NCI-H1436 (cell line): ENCODE results near the gene GABRB1.

Experiments
- DNase-seq: peaks from one replicate; lab custom pipeline; 2025; lab: John Stamatoyannopoulos, UW

Gene GABRB1

DNA sequence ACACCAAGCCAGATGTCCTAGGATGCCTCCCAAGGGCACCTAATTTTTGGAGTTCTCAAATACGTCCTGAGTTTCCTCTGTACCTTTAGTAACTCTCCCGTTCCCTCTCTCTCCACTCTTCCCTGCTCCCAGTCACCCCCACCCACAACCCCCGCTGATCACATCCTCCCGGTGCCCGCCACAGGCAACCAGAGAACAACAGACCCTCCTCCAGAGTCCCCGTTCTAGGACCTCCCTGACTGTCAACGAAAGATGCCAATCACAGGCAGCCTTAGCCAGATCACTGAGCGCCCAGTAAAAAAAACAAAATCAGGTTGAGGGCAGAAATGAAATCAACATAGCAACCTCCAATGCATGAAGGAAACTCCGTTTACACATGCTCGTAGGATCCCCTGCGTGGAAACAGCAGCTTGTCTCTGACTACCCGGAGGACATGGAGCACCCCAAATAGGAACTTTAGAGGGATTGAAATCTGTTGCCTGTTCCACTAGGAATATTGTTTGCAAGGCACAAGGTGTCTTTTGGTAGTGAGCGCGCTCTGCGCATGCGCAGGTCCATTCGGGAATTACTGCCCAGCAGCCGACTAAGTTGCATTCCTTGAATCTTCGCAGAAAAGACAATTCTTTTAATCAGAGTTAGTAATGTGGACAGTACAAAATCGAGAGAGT lies at the start of gene GABRB1:
GABRB1 (plus strand) TSS at position 557 of the 668 bp plus-strand sequence.
- DNase-seq, result no peak

DNA sequence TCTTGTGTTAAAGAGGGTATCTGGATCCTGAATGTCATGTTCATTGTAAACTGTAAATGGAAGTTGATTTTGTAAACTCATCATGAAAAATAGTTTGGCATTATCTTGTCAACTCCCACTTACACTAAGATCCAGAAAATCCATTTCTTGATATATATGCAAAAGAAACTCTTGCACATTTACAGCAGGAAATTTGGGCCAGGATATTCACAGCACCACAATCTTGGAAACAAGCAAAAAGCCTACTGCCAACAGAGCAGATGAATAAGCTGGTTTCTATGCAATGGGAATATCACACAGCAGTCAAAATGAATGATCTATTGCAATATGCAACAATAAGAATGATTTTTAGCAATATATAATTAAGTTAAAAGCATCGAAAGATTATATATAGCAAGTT lies 46.6 kb upstream of the GABRB1 start:
- DNase-seq, result no peak

DNA sequence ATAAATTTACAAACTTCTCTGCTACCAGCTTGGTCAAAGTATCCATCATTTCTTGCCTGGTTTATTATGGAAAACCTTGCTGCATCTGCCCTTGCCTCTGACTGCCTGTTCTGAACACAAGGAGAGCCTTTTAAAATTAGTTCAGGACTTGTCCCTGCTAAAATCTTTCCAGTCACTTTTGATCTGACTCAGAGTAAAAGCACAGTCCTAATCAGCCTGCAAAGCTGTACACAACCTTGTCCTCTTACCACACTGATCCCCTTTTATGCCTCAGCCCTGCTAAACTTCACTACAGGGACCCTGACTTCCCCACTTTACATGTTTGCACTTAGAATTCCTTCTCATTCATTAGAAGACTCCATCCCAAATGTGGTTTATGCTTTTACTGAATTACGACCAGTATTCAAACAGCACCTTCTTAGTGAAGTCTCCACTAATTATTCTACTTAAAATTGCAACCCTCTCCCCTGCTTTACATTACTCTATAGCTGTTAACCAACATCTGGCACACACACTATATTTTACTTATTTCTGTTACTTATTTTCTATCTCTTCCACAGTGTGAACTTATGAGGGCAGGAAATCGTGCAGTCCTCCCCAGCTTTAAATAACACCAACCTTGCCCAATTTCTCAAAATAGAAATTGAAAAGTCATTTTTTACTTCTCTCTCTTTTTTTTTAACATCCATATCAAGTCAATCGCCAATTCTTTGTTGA lies 44.3 kb upstream of the GABRB1 start:
- no peak for DNase-seq

DNA sequence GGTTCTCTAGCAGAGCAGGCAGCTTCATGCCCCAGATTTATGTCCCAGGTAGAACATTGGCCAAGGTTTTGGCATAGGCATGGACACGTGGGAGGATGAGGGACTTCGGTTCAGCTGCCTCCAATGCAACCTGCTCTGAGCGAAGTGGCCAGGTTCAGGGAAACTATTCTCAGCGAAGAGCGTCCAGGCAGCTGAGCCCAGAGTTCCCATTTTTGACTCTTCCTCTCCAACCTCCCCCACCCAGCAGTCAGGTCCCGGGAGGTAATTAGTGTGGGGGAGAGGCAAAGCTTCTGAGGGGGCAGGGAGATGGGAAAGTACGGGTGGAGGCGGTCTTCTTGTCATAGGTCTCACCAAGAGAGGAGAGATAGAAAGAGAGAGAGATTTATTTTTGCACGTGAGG lies 39.0 kb upstream of the GABRB1 start:
- DNase-seq, result no peak

DNA sequence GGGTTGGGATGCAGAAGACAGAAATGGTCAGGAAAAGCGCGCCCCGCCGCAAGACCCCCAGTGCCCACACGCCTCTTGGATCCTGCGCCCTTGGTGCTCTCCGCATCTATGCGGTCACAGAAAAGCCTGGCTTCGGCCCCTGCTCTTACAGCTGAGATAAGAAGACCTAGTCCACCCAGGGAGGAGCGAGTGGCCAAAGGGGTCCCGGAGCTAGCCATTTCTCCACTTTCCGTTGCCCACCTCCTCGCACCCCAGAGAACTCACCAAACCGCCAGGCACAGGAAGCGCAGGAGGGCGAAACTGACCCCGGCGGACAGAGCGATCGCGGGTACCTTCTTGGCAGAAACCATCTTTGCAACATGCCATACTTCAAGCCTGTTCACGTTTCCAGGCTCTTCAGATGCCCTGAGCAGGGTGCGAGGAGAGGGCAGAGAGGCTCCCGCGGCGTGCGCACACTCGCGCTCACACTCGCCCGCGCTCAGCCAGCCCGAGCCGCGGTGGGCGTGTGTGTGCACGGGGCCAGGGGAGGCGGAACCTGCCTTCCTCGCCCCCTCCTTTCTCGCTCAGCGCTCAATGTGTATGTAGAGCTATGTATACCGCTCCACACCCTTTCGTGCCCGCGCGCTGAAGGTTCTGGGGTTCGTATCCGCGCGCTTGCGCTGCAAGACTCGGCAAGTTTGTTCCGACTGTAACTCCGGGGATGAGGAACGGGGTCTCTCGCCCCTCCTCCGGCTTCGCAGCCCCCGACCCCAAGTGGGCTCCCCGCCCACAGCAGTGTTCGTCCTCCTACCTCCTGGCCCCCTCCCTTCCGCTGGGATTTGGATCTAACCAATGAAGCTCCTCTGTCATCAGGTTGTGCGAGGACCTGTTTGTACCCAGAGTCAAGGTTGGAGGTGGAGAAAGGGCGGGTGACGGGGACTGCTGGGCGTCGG lies 38.0 kb upstream of the GABRB1 start, which contains the start of gene GABRA4:
GABRA4 (minus strand) TSS at position 507 of the 932 bp plus-strand sequence; CDS start at position 350, 157 bp downstream.
- DNase-seq, result no peak

DNA sequence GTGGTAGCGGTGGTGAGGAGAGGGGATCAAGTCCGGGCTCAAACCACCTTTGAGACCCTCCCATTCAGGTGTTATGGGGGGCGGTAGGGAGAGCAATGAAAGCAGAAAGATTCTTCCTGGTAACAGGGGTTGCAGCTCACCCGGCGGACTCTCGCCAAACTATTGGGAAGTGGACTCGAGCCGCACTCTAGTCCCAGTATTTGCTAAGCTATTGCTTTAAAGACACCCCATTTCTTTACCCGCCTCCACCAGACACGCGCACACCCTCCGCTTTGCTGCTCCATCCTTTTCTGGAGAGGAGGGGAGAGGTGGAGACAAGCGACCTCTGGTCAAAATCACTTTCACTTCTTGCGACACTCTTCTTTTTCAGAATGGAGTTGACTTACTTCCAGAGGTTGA lies 37.4 kb upstream of the GABRB1 start:
- DNase-seq, result no peak

DNA sequence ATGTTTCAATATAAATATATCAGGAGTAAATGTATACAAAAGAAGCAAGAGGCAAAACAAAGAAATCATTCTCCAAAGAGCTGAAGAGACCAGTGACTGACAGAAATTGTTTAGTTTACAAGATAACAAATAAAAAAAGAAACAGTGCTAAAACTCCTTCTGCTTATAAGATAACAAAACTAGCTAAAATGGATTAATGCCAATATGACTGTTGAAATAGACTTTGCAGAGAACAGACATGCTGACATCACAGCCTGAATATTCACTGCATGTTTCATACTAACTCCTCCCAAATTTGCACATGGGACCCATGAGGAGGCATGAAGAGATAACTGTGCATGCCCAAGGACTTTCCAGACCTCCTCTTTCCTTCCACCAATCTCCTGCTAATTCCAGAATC lies 31.8 kb upstream of the GABRB1 start:
- no peak for DNase-seq

DNA sequence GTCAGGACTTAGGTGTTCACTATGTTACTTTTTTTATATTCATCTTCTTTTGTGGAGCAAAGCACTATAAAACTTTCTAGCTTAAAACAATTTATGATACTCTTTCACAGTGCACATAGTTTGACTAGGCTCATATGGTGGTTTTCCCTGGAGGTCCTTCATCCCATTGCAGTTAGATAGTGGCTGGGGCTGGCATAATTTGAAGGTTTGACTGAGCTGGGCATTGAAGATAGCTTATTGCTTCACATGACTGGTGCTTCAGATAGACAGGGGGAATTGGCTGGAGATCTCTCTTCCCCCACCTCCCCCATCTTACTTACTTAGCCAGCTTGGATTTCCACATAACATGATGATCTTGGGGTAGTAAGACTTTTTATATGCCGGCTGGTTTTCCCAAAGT lies 31.0 kb upstream of the GABRB1 start:
- DNase-seq, result no peak

DNA sequence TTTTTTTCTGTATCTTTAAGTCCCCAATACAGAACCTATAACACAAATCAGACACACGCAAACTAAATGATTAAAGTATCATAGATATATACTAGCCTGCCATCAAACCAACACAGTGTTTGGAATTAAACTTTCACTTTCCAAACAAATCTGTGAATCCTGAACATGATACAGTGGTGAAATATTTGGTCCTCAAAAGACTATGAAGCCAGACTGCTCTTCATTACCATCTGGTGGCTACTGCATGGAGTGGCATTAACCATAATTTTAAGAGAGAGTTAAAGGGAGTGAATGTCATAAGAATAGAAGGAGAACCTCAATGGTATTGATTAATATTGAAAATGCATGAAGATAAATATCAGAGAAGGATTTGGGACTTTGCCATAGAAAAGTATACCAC lies 28.8 kb upstream of the GABRB1 start:
- no peak for DNase-seq

DNA sequence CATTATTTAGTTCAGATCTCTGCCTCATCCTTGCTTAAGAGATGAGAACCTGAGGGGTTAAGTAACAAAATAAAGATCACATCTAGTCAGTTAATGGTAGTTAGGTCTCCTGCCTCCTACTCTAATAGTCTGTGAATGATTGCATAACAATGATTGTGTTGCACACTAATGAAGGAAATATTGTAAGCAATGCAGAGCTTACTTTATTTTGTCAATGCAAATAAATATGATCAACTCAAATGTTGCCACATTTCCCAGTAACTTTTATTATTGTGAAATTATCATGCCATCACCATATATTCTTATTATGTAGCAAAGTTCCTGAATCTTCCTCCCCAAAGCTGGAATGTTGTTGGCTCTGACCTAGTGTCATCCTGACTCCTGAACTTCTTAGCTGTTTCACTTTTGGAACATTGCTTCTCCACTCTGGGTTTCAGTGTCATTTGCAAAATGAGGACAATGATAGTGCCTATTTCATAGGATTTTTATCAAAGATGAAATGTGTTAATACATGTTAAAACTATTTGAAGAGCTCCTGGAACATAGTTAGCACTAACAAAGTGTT lies 20.9 kb upstream of the GABRB1 start:
- DNase-seq, result no peak

DNA sequence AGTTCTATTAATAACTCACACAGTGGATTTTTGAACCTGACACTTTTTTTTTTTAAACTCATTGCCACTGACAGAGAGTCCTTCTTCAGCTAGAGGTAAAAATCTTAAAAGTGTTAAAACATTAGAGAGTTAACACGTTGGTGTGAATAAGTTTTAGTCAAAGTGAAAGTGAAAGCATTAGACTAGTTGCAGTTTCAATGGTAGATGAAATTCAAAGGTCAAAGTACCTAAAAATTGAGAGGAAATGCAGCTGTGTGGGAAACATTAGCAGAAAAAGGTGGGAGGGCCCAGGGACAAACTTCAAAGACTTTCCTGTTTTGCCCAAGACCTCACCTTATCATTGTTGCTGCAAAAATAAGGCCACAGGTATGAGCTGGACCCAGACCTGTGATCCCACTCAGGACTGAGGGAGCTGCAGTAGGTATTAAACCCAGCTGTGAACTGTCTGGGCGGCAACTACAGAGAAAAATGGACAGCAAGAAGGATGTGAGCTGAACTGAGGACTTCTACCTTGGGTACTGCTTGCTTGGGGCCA lies 20.4 kb upstream of the GABRB1 start:
- DNase-seq, result no peak

DNA sequence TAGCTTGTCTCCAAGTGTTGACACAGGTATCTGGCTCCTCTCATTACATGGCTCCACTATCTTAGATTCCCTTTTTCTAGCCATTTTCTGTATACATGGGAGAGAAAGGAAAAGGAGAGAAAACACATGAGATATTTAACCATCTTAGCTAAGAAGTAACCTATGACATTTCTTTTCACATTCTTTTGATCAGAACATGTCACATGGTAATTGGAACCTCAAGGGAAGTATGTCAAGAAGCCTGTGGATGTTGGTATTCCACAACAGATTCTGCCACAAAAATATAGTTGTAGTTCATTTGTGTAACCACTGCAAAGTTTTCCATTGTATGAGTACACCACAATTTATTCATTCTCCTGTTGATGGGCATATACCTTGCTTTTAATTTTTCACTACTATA lies 18.7 kb upstream of the GABRB1 start:
- DNase-seq, result no peak

DNA sequence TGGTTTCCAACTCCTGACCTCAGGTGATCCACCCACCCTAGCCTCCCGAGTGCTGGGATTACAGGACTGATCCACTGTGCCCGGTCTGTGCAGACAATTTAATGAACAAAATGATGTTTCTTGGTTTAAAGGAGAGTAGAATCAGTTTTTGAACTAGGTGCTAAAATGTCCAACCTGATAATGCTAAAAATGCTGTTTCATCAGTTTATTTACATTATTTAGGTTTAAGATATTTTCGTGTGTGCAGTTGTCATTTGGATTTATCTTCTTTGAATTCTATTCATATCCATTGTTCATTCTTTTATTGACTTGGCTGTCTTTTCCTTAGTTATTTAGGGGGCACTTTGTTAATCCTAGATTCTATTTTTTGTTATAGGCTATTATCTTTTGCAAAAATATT lies 18.0 kb upstream of the GABRB1 start:
- no peak for DNase-seq

DNA sequence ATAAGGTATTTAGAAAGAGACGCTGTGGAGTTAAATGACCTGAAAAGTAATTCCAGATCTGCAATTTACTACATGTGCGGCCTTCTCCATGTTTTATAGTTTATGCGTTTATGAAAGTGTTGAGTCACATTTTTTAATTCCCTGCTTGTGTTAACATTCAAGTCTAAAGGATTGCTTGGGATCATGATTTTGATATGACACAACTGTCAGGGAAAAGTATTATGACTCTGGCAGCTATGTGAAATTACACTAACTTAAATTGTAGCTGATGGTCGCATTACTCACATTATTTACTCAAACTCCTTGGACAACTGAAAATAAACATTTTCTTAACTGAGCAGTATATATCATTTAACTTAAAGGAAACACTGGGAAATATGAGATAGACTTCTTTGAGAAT lies 14.3 kb upstream of the GABRB1 start:
- DNase-seq, result no peak

DNA sequence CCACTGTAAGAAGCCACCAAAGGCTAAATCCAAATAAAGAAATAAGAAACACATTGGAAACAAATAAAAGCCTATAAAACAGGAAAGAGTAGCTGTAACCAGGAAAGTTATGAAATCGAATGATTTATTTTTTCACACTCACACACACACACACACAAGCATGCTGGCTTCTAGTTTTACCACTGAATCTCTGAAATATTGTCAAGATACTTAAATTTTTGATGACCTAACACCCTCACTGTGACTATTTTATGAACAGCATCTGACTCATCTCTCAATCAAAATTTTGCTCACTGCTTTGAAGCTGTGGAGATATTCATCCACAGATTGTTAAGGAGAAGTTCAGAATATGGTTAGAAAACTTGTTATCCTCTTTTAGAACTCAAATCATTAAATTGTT lies 13.9 kb upstream of the GABRB1 start:
- no peak for DNase-seq

DNA sequence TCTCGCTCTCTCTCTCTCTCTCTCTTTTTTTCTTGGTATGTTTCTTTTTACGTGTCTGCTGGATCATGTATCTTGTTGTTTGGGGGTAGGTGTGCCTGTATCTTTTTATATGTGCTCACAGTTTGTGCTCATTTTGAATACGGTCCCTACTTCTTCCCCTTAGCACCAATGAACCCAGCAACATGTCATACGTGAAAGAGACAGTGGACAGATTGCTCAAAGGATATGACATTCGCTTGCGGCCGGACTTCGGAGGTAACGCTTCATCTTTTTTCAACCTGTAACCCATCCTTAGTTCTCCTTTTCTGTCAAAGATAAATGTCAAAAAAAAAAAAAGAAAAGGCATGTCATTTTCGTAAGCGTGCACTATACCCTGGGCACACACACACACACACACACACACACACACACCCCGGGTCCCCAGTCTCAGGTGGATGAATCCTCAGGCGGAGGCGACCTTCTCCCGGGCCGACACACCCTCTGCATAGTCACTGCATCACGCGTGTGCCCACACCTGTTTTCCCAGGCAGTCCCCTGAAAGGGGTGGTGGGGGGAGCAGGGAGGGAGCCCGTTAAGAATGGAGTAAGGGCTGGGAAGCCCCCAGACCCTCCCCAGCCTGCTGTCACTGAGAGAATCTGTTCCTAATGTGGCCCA lies 511 bp downstream of the GABRB1 start:
- no peak for DNase-seq

DNA sequence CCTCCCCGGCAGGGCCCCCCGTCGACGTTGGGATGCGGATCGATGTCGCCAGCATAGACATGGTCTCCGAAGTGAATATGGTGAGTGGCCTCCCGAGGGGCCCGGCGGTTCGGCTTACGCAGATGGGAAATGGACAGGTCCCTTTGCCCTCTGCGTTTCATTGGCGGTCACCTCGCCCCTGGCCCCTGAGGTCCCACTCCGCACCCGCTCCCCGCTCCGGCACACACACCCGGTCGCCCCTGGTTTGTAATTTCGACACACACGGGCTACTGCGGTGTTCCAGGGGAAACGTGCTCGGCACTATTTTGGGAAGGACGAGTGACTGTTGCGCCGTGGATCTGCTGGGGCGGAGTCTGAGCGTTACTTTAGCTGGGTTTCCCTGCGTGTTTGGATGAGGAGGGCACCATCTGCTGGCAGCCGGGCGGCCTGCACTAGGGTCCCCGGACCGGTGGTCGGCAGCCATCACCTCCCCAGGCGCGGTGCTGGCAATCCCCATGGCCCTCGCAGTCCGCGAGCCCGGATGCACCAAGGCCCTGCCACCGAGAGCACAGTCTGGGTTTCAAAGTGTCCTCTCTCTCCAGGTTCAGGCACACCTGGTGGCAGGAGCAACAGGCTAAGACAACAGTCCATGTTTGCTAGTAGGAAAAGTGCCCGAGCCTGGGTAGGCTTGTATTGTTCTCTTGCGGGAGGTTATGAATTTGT lies 1.2 kb downstream of the GABRB1 start:
- no peak for DNase-seq

DNA sequence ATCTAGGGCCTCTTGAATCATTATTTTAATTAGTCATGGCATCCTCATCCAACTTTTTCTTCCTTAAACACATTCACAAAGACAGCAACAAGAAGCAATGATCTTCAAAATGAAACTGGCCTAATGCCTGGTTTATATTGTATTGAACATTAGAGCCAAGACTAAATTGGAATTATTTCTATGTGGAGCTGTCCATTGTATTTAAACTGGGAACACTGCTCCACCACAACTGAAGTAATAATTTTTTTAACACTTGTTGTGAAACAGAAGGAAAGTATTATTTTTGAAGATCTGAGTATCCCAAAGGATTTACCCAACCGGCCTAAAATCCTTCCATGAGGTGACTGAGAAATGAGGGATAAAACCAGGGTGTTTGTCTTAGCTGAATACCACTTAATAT lies 6.9 kb downstream of the GABRB1 start:
- DNase-seq, result no peak

DNA sequence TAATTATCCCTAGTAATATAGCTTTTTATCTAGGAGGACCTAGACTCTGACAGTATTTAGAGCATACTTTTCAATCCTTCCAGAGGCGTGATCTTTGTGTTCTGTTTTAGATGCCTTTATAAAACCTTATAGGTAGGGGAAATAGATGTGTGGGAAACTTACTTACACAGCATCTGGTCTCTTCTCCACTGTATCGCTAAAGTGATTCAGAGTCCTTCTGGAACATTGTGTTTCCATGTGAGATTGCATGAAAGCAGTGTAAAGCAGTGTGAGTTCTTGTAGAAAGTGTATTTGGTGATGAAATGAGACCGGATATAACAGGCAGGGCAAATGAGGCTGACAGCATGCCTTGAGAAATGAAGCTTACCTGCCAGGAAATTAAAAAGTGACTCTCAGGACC lies 9.5 kb downstream of the GABRB1 start:
- no peak for DNase-seq

DNA sequence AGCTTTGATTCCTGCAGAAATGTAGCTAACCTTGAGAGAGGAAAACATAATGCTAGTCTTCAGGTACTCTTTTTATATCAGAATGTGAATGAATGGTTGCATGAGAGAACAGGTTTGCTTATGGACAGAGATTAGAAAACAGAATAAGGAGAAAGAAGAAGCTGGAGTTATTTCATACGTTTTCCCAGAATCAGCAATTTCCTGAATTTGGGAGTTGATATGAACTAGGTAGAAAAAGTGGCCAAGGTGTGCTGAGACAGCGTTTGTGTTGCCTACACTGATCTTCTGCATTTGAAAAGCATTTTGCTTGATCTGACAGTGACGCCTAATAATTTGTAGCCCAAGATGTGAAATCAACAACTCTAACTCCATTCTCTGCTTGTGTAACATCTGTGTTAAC lies 12.5 kb downstream of the GABRB1 start:
- no peak for DNase-seq

DNA sequence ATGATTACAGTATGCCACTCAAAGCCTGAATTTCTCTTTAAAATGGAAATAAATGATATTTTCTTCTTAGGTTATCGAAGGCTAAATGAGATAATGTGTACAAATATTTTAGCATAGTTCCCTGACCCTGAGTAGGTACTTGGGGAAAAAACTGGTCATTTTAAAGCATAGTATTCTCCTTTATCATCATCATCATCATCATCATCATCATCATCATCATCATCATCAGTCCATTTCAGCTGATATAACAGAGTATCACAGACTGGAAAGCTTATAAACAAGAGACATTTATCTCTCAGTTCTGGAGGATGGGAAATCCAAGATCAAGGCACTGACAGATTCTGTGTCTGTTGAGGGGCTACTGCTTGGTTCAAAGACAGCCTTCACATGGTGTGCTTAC lies 13.9 kb downstream of the GABRB1 start:
- no peak for DNase-seq
